ENCODE results near the gene MAD1L1. TPM values are rescaled to one million over a fixed set of nuclear protein-coding genes. Genes with fewer than 3 reads are reported as not detected.

The MAD1L1 gene
- total RNA-seq, 1 experiment from 2014 or later = 38.5 TPM

DNA sequence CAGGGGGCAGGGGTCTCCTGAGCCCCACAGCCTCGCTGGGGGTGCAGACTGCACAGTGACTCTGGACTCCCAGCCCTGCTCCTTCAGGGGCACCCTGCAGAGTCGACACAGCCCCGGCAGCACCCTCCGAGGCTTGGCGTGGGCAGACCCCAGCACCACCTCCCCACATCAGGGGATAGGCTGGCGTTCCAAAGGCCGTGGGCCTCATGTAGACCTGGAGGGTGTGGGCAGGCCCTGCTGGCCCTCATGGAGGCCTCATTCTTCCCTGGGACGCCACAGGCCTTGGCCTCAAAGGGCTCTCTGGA is 296.8 kb downstream of the MAD1L1 start:
- Histone ChIP-seq H2AFZ (ENCODE audit: low read depth, low read length, poor library complexity, severe bottlenecking) (no peak overlapping the region), H3K4me3 (replicated peaks in 1 of 2; ENCODE audit: low read depth in 1 of 2, low read length in 2 of 2) (no peak overlapping the region), H3K27me3 (ENCODE audit: insufficient read depth, low read length) (no peaks in the 10 kb centered on the region), H3K9me2 (ENCODE audit: insufficient read depth) (no peaks in the 10 kb centered on the region), H4K20me1 (ENCODE audit: insufficient read depth) (no peaks in the 10 kb centered on the region), H3K4me2 (ENCODE audit: low read length) (no peak overlapping the region), H3K9ac (ENCODE audit: low read length) (no peak overlapping the region), H3K4me1 (ENCODE audit: control insufficient read depth in 1 of 2, insufficient read depth in 2 of 2, low read length in 2 of 2) (peaks cover 12 to 19% of the 10 kb centered on the region in 2 experiments), H3K36me3 (ENCODE audit: control insufficient read depth in 1 of 2, insufficient read depth in 2 of 2, low read length in 2 of 2) (no peaks in the 10 kb centered on the region), H3K9me3 (ENCODE audit: control insufficient read depth in 1 of 2, insufficient read depth in 1 of 2, low read depth in 1 of 2, low read length in 2 of 2) (no peaks in the 10 kb centered on the region), H3K27ac (ENCODE audit: low read depth, low read length) (no peak overlapping the region), H3K79me2 (ENCODE audit: insufficient read depth, low read length) (no peaks in the 10 kb centered on the region; the same call in 1 of the 2 replicates)
- ChIA-PET POLR2A (no interaction called here), RAD21 (ENCODE audit: low non-redundant PET in 1 of 2, low total read pairs in 2 of 2, uncharacterized antibody in 2 of 2, unreplicated experiment in 2 of 2) (no interaction called here), CTCF (no interaction called here)
- TF ChIP-seq POLR2AphosphoS5 (IDR thresholded peaks at IDR 0.05; ENCODE audit: low read depth, low read length) (no peak), POLR2A (IDR thresholded peaks at IDR 0.05; ENCODE audit: borderline replicate concordance, extremely low read depth, insufficient read depth, insufficient read length) (no peak), ZFX (IDR thresholded peaks at IDR 0.05) (no peak), SP1 (IDR thresholded peaks at IDR 0.05; ENCODE audit: low read depth) (no peak), FOSL1 (IDR thresholded peaks at IDR 0.05; ENCODE audit: low read depth) (no peak), SRF (IDR thresholded peaks at IDR 0.05; ENCODE audit: low read depth) (no peak), SIN3A (IDR thresholded peaks at IDR 0.05; ENCODE audit: low read depth) (no peak), ELF1 (IDR thresholded peaks at IDR 0.05; ENCODE audit: borderline replicate concordance, low read depth) (no peak), EZH2 (IDR thresholded peaks at IDR 0.05) (no peak), CEBPB (IDR thresholded peaks at IDR 0.05; ENCODE audit: low read depth) (no peak), EZH2phosphoT487 (IDR thresholded peaks at IDR 0.05; ENCODE audit: borderline replicate concordance) (no peak), JUND (IDR thresholded peaks at IDR 0.05) (no peak), EGR1 (IDR thresholded peaks at IDR 0.05; ENCODE audit: low read depth) (no peak)
- TF ChIP-seq, protein P1, sequence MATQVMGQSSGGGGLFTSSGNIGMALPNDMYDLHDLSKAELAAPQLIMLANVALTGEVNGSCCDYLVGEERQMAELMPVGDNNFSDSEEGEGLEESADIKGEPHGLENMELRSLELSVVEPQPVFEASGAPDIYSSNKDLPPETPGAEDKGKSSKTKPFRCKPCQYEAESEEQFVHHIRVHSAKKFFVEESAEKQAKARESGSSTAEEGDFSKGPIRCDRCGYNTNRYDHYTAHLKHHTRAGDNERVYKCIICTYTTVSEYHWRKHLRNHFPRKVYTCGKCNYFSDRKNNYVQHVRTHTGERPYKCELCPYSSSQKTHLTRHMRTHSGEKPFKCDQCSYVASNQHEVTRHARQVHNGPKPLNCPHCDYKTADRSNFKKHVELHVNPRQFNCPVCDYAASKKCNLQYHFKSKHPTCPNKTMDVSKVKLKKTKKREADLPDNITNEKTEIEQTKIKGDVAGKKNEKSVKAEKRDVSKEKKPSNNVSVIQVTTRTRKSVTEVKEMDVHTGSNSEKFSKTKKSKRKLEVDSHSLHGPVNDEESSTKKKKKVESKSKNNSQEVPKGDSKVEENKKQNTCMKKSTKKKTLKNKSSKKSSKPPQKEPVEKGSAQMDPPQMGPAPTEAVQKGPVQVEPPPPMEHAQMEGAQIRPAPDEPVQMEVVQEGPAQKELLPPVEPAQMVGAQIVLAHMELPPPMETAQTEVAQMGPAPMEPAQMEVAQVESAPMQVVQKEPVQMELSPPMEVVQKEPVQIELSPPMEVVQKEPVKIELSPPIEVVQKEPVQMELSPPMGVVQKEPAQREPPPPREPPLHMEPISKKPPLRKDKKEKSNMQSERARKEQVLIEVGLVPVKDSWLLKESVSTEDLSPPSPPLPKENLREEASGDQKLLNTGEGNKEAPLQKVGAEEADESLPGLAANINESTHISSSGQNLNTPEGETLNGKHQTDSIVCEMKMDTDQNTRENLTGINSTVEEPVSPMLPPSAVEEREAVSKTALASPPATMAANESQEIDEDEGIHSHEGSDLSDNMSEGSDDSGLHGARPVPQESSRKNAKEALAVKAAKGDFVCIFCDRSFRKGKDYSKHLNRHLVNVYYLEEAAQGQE (IDR thresholded peaks at IDR 0.05; ENCODE audit: low read depth) = no peak
- TF ChIP-seq, protein P2, sequence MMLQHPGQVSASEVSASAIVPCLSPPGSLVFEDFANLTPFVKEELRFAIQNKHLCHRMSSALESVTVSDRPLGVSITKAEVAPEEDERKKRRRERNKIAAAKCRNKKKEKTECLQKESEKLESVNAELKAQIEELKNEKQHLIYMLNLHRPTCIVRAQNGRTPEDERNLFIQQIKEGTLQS (IDR thresholded peaks at IDR 0.05) = no peak
- no peak for DNase-seq (ENCODE audit: low read depth, low spot score)
- no peak for ATAC-seq
- intact Hi-C loops (cut with micrococcal nuclease) = no loop called here
- no TSS peak for BruUV-seq (replicated peaks)
